HepG2 (cell line): Measurements from ENCODE around the gene UBE2O. TPM values are rescaled to one million over a fixed set of nuclear protein-coding genes. Genes with fewer than 3 reads are reported as not detected.
A peak's percentile ranks its signal among the peaks of the same experiment; 100 is the strongest.

Experiments
- AGO2 ChIP-seq: fragments of 200-400 bp; formaldehyde crosslinking; optimal IDR thresholded peaks from 2 replicates; pipeline ENCODE3; 2017; ENCODE audit warnings: mild to moderate bottlenecking, low read depth, low read length, moderate library complexity
- CEBPB ChIP-seq: IDR thresholded peaks from 2 replicates; pipeline ENCODE4 v1.6.1; 2011; ENCODE audit warnings: low read depth, low read length, improper control_type of control experiment, borderline replicate concordance
- CENPT ChIP-seq: sonication (generic); formaldehyde crosslinking; IDR thresholded peaks from 2 replicates; pipeline ENCODE4 v1.8.0; 2022; ENCODE audit warnings: low read depth, mild to moderate bottlenecking, moderate library complexity, missing genetic modification reagents
- GABPB1 ChIP-seq: IDR thresholded peaks from 2 replicates; pipeline ENCODE4 v1.6.1; 2016; ENCODE audit warnings: mild to moderate bottlenecking, missing genetic modification reagents, moderate library complexity, missing compliant biosample characterization
- MAFK ChIP-seq, 2 experiments: IDR thresholded peaks in 1 of 2; conservative IDR thresholded peaks in 1 of 2; 2 replicates each; pipeline ENCODE4 v1.6.1; 2011; ENCODE audit warnings: improper control_type of control experiment in 2 of 2, low read length in 2 of 2
- MAX ChIP-seq: IDR thresholded peaks from 2 replicates; pipeline ENCODE4 v1.6.1; 2012; ENCODE audit warnings: inconsistent platforms
- PCBP1 ChIP-seq: fragments of 200-400 bp; formaldehyde crosslinking; IDR thresholded peaks from 2 replicates; pipeline ENCODE4 v1.6.1; 2017; ENCODE audit warnings: mild to moderate bottlenecking, low read depth, low read length, borderline replicate concordance
- PRMT3 ChIP-seq: sonication (generic); formaldehyde crosslinking; IDR thresholded peaks from 2 replicates; pipeline ENCODE4 v1.8.1; 2022; ENCODE audit warnings: low read depth, mild to moderate bottlenecking, moderate library complexity, missing genetic modification reagents, borderline replicate concordance
- PTBP1 ChIP-seq: fragments of 200-400 bp; formaldehyde crosslinking; IDR thresholded peaks from 2 replicates; pipeline ENCODE4 v1.6.1; 2018; ENCODE audit warnings: low read length, low read depth; ENCODE audit not compliant: poor library complexity, severe bottlenecking
- RFX3 ChIP-seq: IDR thresholded peaks from 2 replicates; pipeline ENCODE4 v1.6.1; 2016; ENCODE audit warnings: missing biosample characterization, missing genetic modification reagents
- SMARCE1 ChIP-seq: fragments of 450-650 bp; IDR thresholded peaks from 2 replicates; pipeline ENCODE4 v1.6.1; 2017; ENCODE audit warnings: borderline replicate concordance
- THYN1 ChIP-seq: sonication (generic); formaldehyde crosslinking; IDR thresholded peaks from 2 replicates; pipeline ENCODE4 v1.8.1; 2023; ENCODE audit warnings: low read depth, mild to moderate bottlenecking, moderate library complexity, missing genetic modification reagents, borderline replicate concordance
- ZNF274 ChIP-seq: sonication (generic); formaldehyde crosslinking; IDR thresholded peaks from 2 replicates; pipeline ENCODE4 v1.5.1; 2020; ENCODE audit warnings: mild to moderate bottlenecking, missing genetic modification reagents
- ZNF564 ChIP-seq: sonication (generic); formaldehyde crosslinking; IDR thresholded peaks from 2 replicates; pipeline ENCODE4 v1.8.1; 2023; ENCODE audit warnings: mild to moderate bottlenecking, missing genetic modification reagents
- ZNF746 ChIP-seq: sonication (generic); formaldehyde crosslinking; IDR thresholded peaks from 2 replicates; pipeline ENCODE4 v1.8.0; 2022; ENCODE audit warnings: mild to moderate bottlenecking, missing genetic modification reagents
- ZSCAN22 ChIP-seq: sonication (generic); formaldehyde crosslinking; IDR thresholded peaks from 2 replicates; pipeline ENCODE4 v1.4.0; 2020; ENCODE audit warnings: mild to moderate bottlenecking, missing genetic modification reagents
- polyA plus RNA-seq, 8 experiments: library from polyadenylated mRNA; depleted of rRNA in 3 of 8; stranded (reverse) in 7 of 8; unstranded in 1 of 8; fragments of >200 nt; fragmentation: Illumina TruSeq in 4 of 8; extraction: Trizol in 4 of 8; gene quantifications; 2 replicates each; pipeline versions ENCODE4 v1.2.1 to v1.2.3, GENCODE V29; 2011 to 2016; ENCODE audit warnings: low read depth in 4 of 8, missing spikeins in 1 of 8, mixed read lengths in 1 of 8; ENCODE audit not compliant: insufficient read depth in 1 of 8
- total RNA-seq, 5 experiments: library from RNA; depleted of rRNA; stranded (reverse); fragments of >200 nt; fragmentation: Illumina TruSeq; extraction: Trizol; gene quantifications; 2 replicates each; pipeline ENCODE4 v1.2.3, GENCODE V29; 2016; ENCODE audit warnings: low read depth in 1 of 5
- TF ChIP-seq, protein P1 (sequence below): IDR thresholded peaks from 2 replicates; pipeline ENCODE4 v1.6.1; 2018; ENCODE audit warnings: missing genetic modification reagents
- TF ChIP-seq, protein P2 (sequence below): sonication (generic); formaldehyde crosslinking; IDR thresholded peaks from 2 replicates; pipeline ENCODE4 v1.5.0; 2020; ENCODE audit warnings: missing genetic modification reagents
- TF ChIP-seq, protein P3 (sequence below): sonication (generic); formaldehyde crosslinking; IDR thresholded peaks from 2 replicates; pipeline ENCODE4 v1.5.0; 2020; ENCODE audit warnings: missing genetic modification reagents
- TF ChIP-seq, protein P4 (sequence below): sonication (generic); formaldehyde crosslinking; conservative IDR thresholded peaks from 2 replicates; pipeline ENCODE4 v1.5.0; 2020; ENCODE audit warnings: missing genetic modification reagents

UBE2O gene
- total and polyA plus RNA-seq, 2 of the 13 experiments (the other 11 are each of a cell fraction or from before 2014, with no cell fraction given), result 21.5 to 23.5 TPM

- TF ChIP-seq CENPT (CRISPR knock-in tag) (no peak), MAFK (conservative IDR thresholded peaks at IDR 0.05 in 1 of 2, IDR thresholded peaks at IDR 0.05 in 1 of 2; ENCODE audit: low read length in 2 of 2) (peak; percentile 94 to 98), PCBP1 (no peak), ZNF564 (CRISPR knock-in tag) (no peak), CEBPB (peak; percentile 53; the same call in 1 of the 2 replicates), MAX (0 out of 2 replicates have a peak, but pooled peaks have one; percentile 22), PTBP1 (no peak), RFX3 (no peak), ZSCAN22 (no peak), ZNF746 (CRISPR knock-in tag) (no peak), PRMT3 (no peak), AGO2 (no peak), ZNF274 (CRISPR knock-in tag) (no peak), SMARCE1 (no peak), THYN1 (CRISPR knock-in tag) (no peak), GABPB1 (CRISPR knock-in tag) (no peak)
- TF ChIP-seq, protein P1, sequence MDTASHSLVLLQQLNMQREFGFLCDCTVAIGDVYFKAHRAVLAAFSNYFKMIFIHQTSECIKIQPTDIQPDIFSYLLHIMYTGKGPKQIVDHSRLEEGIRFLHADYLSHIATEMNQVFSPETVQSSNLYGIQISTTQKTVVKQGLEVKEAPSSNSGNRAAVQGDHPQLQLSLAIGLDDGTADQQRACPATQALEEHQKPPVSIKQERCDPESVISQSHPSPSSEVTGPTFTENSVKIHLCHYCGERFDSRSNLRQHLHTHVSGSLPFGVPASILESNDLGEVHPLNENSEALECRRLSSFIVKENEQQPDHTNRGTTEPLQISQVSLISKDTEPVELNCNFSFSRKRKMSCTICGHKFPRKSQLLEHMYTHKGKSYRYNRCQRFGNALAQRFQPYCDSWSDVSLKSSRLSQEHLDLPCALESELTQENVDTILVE (CRISPR knock-in tag), result no peak
- TF ChIP-seq, protein P2, sequence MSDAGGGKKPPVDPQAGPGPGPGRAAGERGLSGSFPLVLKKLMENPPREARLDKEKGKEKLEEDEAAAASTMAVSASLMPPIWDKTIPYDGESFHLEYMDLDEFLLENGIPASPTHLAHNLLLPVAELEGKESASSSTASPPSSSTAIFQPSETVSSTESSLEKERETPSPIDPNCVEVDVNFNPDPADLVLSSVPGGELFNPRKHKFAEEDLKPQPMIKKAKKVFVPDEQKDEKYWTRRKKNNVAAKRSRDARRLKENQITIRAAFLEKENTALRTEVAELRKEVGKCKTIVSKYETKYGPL, result no peak
- TF ChIP-seq, protein P3, sequence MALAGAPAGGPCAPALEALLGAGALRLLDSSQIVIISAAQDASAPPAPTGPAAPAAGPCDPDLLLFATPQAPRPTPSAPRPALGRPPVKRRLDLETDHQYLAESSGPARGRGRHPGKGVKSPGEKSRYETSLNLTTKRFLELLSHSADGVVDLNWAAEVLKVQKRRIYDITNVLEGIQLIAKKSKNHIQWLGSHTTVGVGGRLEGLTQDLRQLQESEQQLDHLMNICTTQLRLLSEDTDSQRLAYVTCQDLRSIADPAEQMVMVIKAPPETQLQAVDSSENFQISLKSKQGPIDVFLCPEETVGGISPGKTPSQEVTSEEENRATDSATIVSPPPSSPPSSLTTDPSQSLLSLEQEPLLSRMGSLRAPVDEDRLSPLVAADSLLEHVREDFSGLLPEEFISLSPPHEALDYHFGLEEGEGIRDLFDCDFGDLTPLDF (CRISPR knock-in tag), result no peak
- TF ChIP-seq, protein P4, sequence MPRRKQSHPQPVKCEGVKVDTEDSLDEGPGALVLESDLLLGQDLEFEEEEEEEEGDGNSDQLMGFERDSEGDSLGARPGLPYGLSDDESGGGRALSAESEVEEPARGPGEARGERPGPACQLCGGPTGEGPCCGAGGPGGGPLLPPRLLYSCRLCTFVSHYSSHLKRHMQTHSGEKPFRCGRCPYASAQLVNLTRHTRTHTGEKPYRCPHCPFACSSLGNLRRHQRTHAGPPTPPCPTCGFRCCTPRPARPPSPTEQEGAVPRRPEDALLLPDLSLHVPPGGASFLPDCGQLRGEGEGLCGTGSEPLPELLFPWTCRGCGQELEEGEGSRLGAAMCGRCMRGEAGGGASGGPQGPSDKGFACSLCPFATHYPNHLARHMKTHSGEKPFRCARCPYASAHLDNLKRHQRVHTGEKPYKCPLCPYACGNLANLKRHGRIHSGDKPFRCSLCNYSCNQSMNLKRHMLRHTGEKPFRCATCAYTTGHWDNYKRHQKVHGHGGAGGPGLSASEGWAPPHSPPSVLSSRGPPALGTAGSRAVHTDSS (CRISPR knock-in tag), result no peak
Measured at GRCh38 chr17:76446449-76447231, 6.3 kb downstream of the UBE2O start (continued).
